Gastrocnemius medialis (tissue), 4 donors: ENCODE data around the gene ACBD6. TPM values are rescaled to one million over a fixed set of nuclear protein-coding genes. Genes with fewer than 3 reads are reported as not detected.

Source experiments
- ATAC-seq, 2 donors: fragments of 150-250 bp; one replicate each; pipeline ENCODE4 v1.9.1; 2016
- DNase-seq, 2 donors: peaks; one replicate each; pipeline ENCODE4 v3.0.0-alpha.2; 2019
- H3K27ac ChIP-seq, 4 donors: fragments of 200-600 bp; sonication (generic); 1 replicate in 1 of 4; 2 replicates in 3 of 4; pipeline ENCODE4 v1.5.1; 2016 to 2018; ENCODE audit warnings: mild to moderate bottlenecking in 2 of 4, moderate library complexity in 1 of 4
- H3K27me3 ChIP-seq, 3 donors: fragments of 200-600 bp; sonication (generic) in 2 of 3; 1 replicate in 1 of 3; 2 replicates in 2 of 3; pipeline versions ENCODE4 v1.5.1 to v1.6.0; 2016 to 2019; ENCODE audit warnings: mild to moderate bottlenecking in 1 of 3, moderate library complexity in 1 of 3
- H3K36me3 ChIP-seq, 2 donors: fragments of 200-600 bp; sonication (generic) in 1 of 2; one replicate each; pipeline ENCODE4 v1.5.1; 2017 to 2018
- H3K4me1 ChIP-seq, 2 donors: fragments of 200-600 bp; sonication (generic) in 1 of 2; one replicate each; pipeline ENCODE4 v1.5.1; 2016 to 2017; ENCODE audit warnings: mild to moderate bottlenecking in 2 of 2
- H3K4me3 ChIP-seq, 4 donors: fragments of 200-600 bp; sonication (generic) in 3 of 4; 1 replicate in 1 of 4; 2 replicates in 3 of 4; pipeline ENCODE4 v1.5.1; 2016 to 2019; ENCODE audit warnings: mild to moderate bottlenecking in 2 of 4
- H3K9me3 ChIP-seq, 3 donors: fragments of 200-600 bp; sonication (generic) in 2 of 3; 1 replicate in 1 of 3; 2 replicates in 2 of 3; pipeline ENCODE4 v1.5.1; 2016 to 2019
- POLR2A ChIP-seq, 2 donors: fragments of 450-650 bp; IDR thresholded peaks; one replicate each; pipeline ENCODE4 v1.6.1; 2017; ENCODE audit warnings: antibody characterized with exemption in 2 of 2, mild to moderate bottlenecking in 2 of 2, moderate library complexity in 2 of 2
- in situ Hi-C, 4 donors: fragments of 200-750 bp; cut with MboI; loops; one replicate each; pipeline versions ENCODE4 v1.15.0 to v1.8.0; 2017; ENCODE audit warnings: low sequenced_read_pairs in 4 of 4
- intact Hi-C: fragments of 100-400 bp; cut with DNase I; formaldehyde crosslinking; loops from one replicate; pipeline ENCODE4 v1.15.1; 2023; ENCODE audit warnings: low total_unique reads
- total RNA-seq, 4 donors: library from RNA; depleted of rRNA; stranded (reverse); fragments of >200 nt; gene quantifications; one replicate each; pipeline versions ENCODE4 v1.1.0 to v1.2.3, GENCODE V29; 2016
- TF ChIP-seq, protein P1 (sequence below), 5 experiments: fragments of 450-650 bp in 3 of 5; fragments of 200-600 bp in 2 of 5; sonication (generic) in 2 of 5; IDR thresholded peaks in 4 of 5; conservative IDR thresholded peaks in 1 of 5; 1 replicate in 4 of 5; 2 replicates in 1 of 5; pipeline ENCODE4 v1.5.1; 2016 to 2019; ENCODE audit warnings: antibody characterized with exemption in 5 of 5, mild to moderate bottlenecking in 3 of 5, moderate library complexity in 3 of 5

ACBD6 gene
- total RNA-seq, 4 donors from 2014 or later: 15.0 to 27.4 (median 19.1) TPM

DNA sequence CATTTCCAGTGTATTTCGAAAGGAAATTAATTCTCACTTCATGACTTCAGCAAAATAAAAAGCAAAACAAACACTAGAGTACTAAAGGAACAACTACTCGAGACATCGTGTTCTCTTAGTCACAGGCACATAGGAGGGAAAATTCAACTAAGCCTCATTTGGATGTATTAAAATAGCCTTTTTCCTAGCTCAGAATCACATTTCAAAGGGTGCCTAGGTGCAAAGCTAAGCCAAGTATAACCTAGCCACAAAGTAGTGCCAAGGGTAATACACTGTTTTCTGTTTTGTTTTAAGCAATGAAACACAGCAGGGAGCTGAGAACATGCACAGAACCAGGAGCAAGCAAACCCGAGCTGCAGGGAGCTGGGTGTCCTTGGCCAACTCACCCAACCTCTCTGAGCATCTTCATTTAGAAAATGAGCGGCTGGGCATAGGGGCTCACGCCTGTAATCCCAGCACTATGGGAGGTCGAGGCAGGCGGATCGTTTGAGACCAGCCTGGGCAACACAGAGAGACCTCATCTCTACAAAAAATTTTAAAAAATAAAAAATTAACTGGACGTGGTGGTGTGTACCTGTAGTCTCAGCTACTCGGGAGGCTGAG is 26.6 kb upstream of the ACBD6 start:
- Histone ChIP-seq H3K27me3 (no peaks in the 10 kb centered on the region), H3K4me1 (peaks cover 0 to 22% of the 10 kb centered on the region in 2 donors), H3K27ac (peak overlapping the region in 1 of 4 donors; percentile 63), H3K9me3 (no peaks in the 10 kb centered on the region), H3K4me3 (no peak overlapping the region), H3K36me3 (no peaks in the 10 kb centered on the region)
- ATAC-seq (peak in 1 of 2 donors; percentile 79), DNase-seq (no peak)
- in situ Hi-C loops (no loop called here), intact Hi-C loops (no loop called here)
- TF ChIP-seq, protein P1, sequence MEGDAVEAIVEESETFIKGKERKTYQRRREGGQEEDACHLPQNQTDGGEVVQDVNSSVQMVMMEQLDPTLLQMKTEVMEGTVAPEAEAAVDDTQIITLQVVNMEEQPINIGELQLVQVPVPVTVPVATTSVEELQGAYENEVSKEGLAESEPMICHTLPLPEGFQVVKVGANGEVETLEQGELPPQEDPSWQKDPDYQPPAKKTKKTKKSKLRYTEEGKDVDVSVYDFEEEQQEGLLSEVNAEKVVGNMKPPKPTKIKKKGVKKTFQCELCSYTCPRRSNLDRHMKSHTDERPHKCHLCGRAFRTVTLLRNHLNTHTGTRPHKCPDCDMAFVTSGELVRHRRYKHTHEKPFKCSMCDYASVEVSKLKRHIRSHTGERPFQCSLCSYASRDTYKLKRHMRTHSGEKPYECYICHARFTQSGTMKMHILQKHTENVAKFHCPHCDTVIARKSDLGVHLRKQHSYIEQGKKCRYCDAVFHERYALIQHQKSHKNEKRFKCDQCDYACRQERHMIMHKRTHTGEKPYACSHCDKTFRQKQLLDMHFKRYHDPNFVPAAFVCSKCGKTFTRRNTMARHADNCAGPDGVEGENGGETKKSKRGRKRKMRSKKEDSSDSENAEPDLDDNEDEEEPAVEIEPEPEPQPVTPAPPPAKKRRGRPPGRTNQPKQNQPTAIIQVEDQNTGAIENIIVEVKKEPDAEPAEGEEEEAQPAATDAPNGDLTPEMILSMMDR (IDR thresholded peaks at IDR 0.05 in 4 of 5, conservative IDR thresholded peaks at IDR 0.05 in 1 of 5): no peak
- no peak for TF ChIP-seq POLR2A (IDR thresholded peaks at IDR 0.05)

DNA sequence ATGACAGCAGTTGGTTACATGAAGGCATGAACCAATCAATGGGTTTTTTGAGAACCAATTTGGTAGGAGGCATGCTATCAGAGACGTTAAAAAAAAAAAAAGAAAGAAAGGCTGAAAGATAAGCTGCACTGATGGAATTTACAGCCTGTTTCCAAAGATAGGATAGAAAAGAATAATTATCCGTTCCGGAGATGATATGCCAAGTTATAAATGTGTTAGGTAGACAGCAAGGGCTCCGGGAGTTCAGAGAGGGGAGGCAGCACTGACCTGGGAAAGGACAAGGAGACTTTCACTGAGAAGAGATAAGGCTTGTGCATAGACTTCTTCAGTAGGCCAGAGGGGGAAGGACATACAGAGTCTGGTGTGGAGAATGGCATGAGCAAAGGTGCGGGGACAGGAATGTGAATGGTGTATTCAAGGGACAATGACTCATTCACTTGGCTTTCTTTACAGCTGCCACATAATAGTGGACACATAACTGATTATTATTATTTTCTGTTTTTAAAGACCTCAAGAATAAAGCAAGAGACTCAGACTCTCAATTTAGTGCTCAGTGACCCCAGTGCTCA is 24.8 kb upstream of the ACBD6 start:
- H3K4me1 ChIP-seq: peaks cover 8 to 31% of the 10 kb centered on the region in 2 donors
- H3K9me3 ChIP-seq: no peaks in the 10 kb centered on the region
- no peaks in the 10 kb centered on the region for H3K36me3 ChIP-seq
- no peak overlapping the region for H3K4me3 ChIP-seq
- DNase-seq (no peak), ATAC-seq (no peak)
- intact Hi-C loops (no loop called here), in situ Hi-C loops (no loop called here)
- no peak for TF ChIP-seq POLR2A (IDR thresholded peaks at IDR 0.05)
- TF ChIP-seq, protein P1 (IDR thresholded peaks at IDR 0.05 in 4 of 5, conservative IDR thresholded peaks at IDR 0.05 in 1 of 5): no peak
- H3K27ac ChIP-seq: no peak overlapping the region
- H3K27me3 ChIP-seq: no peaks in the 10 kb centered on the region

DNA sequence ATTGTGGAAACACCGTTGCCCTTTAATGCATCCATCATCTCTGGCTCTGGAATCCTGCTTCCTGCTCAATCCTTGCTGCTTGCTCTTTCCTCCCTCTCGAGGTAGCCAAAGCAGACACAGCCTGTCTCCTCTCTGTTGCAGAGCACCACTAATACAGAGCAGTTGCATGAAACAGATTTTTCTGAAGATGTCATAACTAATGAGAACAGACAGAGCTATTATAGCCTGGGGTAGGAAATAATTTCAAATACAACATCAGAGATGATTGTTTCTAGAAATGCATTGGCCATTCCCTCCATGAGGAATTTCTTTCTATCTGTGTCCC is 23.3 kb upstream of the ACBD6 start:
- Histone ChIP-seq H3K27me3 (no peaks in the 10 kb centered on the region), H3K27ac (no peak overlapping the region), H3K4me1 (peaks cover 14 to 36% of the 10 kb centered on the region in 2 donors), H3K4me3 (no peak overlapping the region), H3K9me3 (no peaks in the 10 kb centered on the region), H3K36me3 (no peaks in the 10 kb centered on the region)
- no peak for ATAC-seq
- TF ChIP-seq POLR2A (IDR thresholded peaks at IDR 0.05): no peak
- TF ChIP-seq, protein P1 (IDR thresholded peaks at IDR 0.05 in 4 of 5, conservative IDR thresholded peaks at IDR 0.05 in 1 of 5): no peak
- DNase-seq: no peak
- in situ Hi-C loops: no loop called here
- intact Hi-C loops: no loop called here

DNA sequence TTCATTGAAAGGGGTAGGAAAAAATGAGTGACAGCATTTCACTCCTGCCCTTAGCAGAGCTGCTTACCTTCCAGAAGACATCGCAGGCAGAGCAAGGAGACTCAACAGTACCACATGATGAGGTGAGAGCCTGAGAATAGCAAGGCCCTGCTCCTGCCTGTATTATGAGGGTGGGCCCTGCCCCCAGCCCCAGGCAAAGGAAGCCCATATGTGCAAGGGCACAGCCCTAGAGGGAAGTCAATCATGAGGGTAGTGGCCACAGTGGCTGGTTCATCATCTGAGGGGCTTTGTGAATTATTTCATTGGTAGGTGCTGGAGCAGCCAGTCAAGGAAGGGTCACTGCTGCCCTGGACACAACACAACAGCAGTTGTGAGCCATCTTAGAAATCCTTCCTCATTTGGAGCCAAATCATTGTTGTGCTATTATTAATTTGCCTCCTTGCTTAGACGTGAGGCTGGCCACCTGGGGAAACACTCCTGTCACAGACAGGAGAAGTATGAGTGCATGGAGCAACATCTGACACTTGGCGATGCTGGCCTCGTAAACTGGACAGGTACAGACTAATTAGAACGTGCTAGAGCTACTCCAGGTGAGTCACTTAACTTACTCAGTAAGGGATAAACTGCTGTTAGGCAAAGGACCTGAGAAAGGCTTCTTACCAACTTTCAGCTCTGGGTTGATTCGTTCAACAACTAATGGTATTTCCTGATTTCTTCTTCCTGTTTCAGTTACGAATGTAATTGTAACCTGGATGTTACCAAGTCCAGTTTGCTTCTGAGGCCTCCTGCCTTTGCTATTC is 22.7 kb upstream of the ACBD6 start:
- no peak for DNase-seq
- peaks cover 14 to 36% of the 10 kb centered on the region in 2 donors for H3K4me1 ChIP-seq
- no peaks in the 10 kb centered on the region for H3K9me3 ChIP-seq
- no peak overlapping the region for H3K27ac ChIP-seq
- intact Hi-C loops (no loop called here), in situ Hi-C loops (loop anchor here in 2 of 4 donors (25.0 kb wide), 2 partner anchors 487 to 637 kb away; partner anchors contain the start of gene STX6 (in 1 of the 2))
- TF ChIP-seq, protein P1 (IDR thresholded peaks at IDR 0.05 in 4 of 5, conservative IDR thresholded peaks at IDR 0.05 in 1 of 5): no peak
- no peaks in the 10 kb centered on the region for H3K36me3 ChIP-seq
- no peak overlapping the region for H3K4me3 ChIP-seq
- no peaks in the 10 kb centered on the region for H3K27me3 ChIP-seq
- no peak for ATAC-seq
